SH-SY5Y (cell line): ENCODE data around the gene CAPN5.

Experiments used
- GATA2 ChIP-seq: IDR thresholded peaks from 2 replicates; pipeline ENCODE4 v1.6.1; 2011; ENCODE audit warnings: mild to moderate bottlenecking, low read depth, low read length
- GATA3 ChIP-seq: IDR thresholded peaks from 2 replicates; pipeline ENCODE4 v1.6.1; 2011; ENCODE audit warnings: low read depth, mild to moderate bottlenecking, low read length, moderate library complexity

DNA sequence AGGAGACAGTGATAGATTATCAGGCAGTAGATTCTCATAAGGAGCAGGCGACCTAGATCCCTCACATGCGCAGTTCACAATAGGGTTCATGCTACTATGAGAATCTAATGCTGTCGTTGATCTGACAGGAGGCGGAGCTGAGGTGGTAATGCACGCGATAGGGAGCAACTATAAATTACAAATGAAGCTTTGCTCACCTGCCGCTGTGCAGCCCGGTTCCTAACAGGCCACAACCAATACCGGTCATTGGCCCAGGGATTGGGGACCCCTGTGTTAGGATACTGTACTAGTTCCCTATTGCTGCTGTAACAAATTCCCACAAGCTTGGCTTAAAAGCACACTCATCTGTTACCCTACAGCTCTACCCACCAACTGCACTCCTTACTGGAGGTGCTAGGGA is 21.9 kb upstream of the CAPN5 start:
- TF ChIP-seq GATA2 (no peak), GATA3 (no peak)
